B cell (primary cell): ENCODE data around the gene NTN4. TPM values are rescaled to one million over a fixed set of nuclear protein-coding genes. Genes with fewer than 3 reads are reported as not detected.

Experiments
- ATAC-seq: fragments of 200-7000 bp; cut with Tn5 transposase; one replicate; pipeline ENCODE4 v1.10.0; 2021; ENCODE audit warnings: low read depth, mild to moderate bottlenecking, moderate number of reproducible peaks, moderate library complexity
- CTCF ChIA-PET: fragments of 350-600 bp; sonication (Branson Sonifier 250); formaldehyde crosslinking; loops from one replicate; lab custom pipeline; 2021; ENCODE audit warnings: antibody characterized with exemption, inconsistent platforms; lab: Charles Lee
- POLR2A ChIA-PET: fragments of 350-600 bp; sonication (Branson Sonifier 250); formaldehyde crosslinking; loops from one replicate; lab custom pipeline; 2021; ENCODE audit warnings: antibody characterized with exemption; lab: Charles Lee
- DNase-seq: peaks from one replicate; pipeline ENCODE4 v3.0.0; 2013
- H2AFZ ChIP-seq: 2 replicates; pipeline ENCODE4 v1.6.1; 2012; ENCODE audit warnings: mild to moderate bottlenecking, low read depth, low read length; ENCODE audit not compliant: insufficient read depth, poor library complexity, severe bottlenecking
- H3K27ac ChIP-seq, 2 donors: 1 replicate in 1 of 2; 2 replicates in 1 of 2; pipeline ENCODE4 v1.5.1; 2012 to 2013; ENCODE audit warnings: low read length in 2 of 2, mild to moderate bottlenecking in 2 of 2, moderate library complexity in 1 of 2
- H3K27me3 ChIP-seq, 4 experiments: fragments of 200-600 bp in 1 of 4; sonication (generic) in 1 of 4; replicated peaks in 1 of 4; 1 replicate in 2 of 4; 2 replicates in 2 of 4; pipeline versions ENCODE4 v1.6.1 to v1.7.0; 2013 to 2016; ENCODE audit warnings: low read length in 3 of 4, mild to moderate bottlenecking in 2 of 4, mixed read lengths in 1 of 4, moderate library complexity in 1 of 4; ENCODE audit not compliant: insufficient read depth in 4 of 4, control insufficient read depth in 3 of 4; ENCODE audit errors: control extremely low read depth in 1 of 4
- H3K36me3 ChIP-seq, 2 experiments: replicated peaks in 1 of 2; 1 replicate in 1 of 2; 2 replicates in 1 of 2; pipeline versions ENCODE4 v1.6.1 to v1.7.1; 2013; ENCODE audit warnings: low read length in 1 of 2; ENCODE audit not compliant: insufficient read depth in 2 of 2, control insufficient read depth in 1 of 2; ENCODE audit errors: control extremely low read depth in 1 of 2, extremely low read depth in 1 of 2
- H3K4me1 ChIP-seq, 2 donors: fragments of 200-600 bp in 1 of 2; sonication (generic) in 1 of 2; 1 replicate in 1 of 2; 2 replicates in 1 of 2; pipeline versions ENCODE4 v1.5.1 to v1.6.1; 2013 to 2017; ENCODE audit warnings: low read length in 2 of 2; ENCODE audit not compliant: control insufficient read depth in 2 of 2, insufficient read depth in 2 of 2
- H3K4me2 ChIP-seq: replicated peaks from 2 replicates; pipeline ENCODE3; 2012; ENCODE audit warnings: mild to moderate bottlenecking, low read depth, low read length; ENCODE audit not compliant: poor library complexity, severe bottlenecking
- H3K4me3 ChIP-seq, 5 experiments: fragments of 200-600 bp in 1 of 5; sonication (generic) in 1 of 5; 1 replicate in 3 of 5; 2 replicates in 2 of 5; pipeline versions ENCODE4 v1.5.1 to v1.7.0; 2011 to 2016; ENCODE audit warnings: low read length in 4 of 5, mild to moderate bottlenecking in 4 of 5, low read depth in 2 of 5, control low read depth in 1 of 5, moderate library complexity in 1 of 5; ENCODE audit not compliant: insufficient read depth in 1 of 5; ENCODE audit errors: control extremely low read depth in 1 of 5, extremely low read depth in 1 of 5
- H3K79me2 ChIP-seq: fragments of 200-600 bp; sonication (generic); one replicate; pipeline ENCODE4 v1.6.0; 2016; ENCODE audit warnings: low read length; ENCODE audit not compliant: control insufficient read depth, insufficient read depth
- H3K9ac ChIP-seq: fragments of 200-600 bp; sonication (generic); 2 replicates; pipeline ENCODE4 v1.6.1; 2017; ENCODE audit warnings: mild to moderate bottlenecking, low read length, moderate library complexity
- H3K9me3 ChIP-seq, 3 donors: one replicate each; pipeline versions ENCODE4 v1.6.1 to v1.7.1; 2013; ENCODE audit warnings: low read length in 2 of 3; ENCODE audit not compliant: control insufficient read depth in 2 of 3, insufficient read depth in 1 of 3; ENCODE audit errors: control extremely low read depth in 1 of 3
- H4K20me1 ChIP-seq: 2 replicates; pipeline ENCODE4 v1.6.0; 2012; ENCODE audit warnings: mild to moderate bottlenecking, low read length; ENCODE audit not compliant: insufficient read depth, control insufficient read depth, poor library complexity, severe bottlenecking
- H3K27ac Mint-ChIP-seq: one replicate; pipeline ENCODE4 v1.8.0; 2021; ENCODE audit warnings: mixed read lengths
- H3K27me3 Mint-ChIP-seq: one replicate; pipeline ENCODE4 v1.8.0; 2021; ENCODE audit warnings: mixed read lengths
- H3K4me1 Mint-ChIP-seq: one replicate; pipeline ENCODE4 v1.8.0; 2021; ENCODE audit warnings: mixed read lengths
- H3K4me3 Mint-ChIP-seq: one replicate; pipeline ENCODE4 v1.8.0; 2021; ENCODE audit warnings: mixed read lengths
- H3K9me3 Mint-ChIP-seq: one replicate; pipeline ENCODE4 v1.8.0; 2022; ENCODE audit warnings: mixed read lengths; ENCODE audit not compliant: insufficient read depth
- EZH2 ChIP-seq: IDR thresholded peaks from 2 replicates; pipeline ENCODE4 v1.6.1; 2012; ENCODE audit warnings: borderline replicate concordance, low read depth, mild to moderate bottlenecking, moderate library complexity, low read length; ENCODE audit not compliant: insufficient read depth, poor library complexity, severe bottlenecking
- WGBS: methylation state at CpG from one replicate; pipeline ENCODE4 v1.1.5; 2013; ENCODE audit warnings: missing lambda C conversion rate; ENCODE audit not compliant: insufficient coverage; 5-methylcytosine and 5-hydroxymethylcytosine counted together
- intact Hi-C: fragments of 100-400 bp; cut with micrococcal nuclease; formaldehyde crosslinking; loops from one replicate; pipeline ENCODE4 v1.10.0; 2022
- polyA plus RNA-seq: library from polyadenylated mRNA; depleted of rRNA; stranded (reverse); fragments of >200 nt; gene quantifications from 2 replicates; pipeline ENCODE4 v1.2.3, GENCODE V29; 2012
- total RNA-seq, 2 donors: library from RNA; stranded (reverse); fragments of 120-200 nt in 1 of 2; gene quantifications; 1 replicate in 1 of 2; 2 replicates in 1 of 2; pipeline versions ENCODE4 v1.2.3 to v1.2.4, GENCODE V29; 2013 to 2022
- TF ChIP-seq, protein P1 (sequence below): fragments of 200-600 bp; IDR thresholded peaks from one replicate; pipeline ENCODE4 v1.8.0; 2022; ENCODE audit warnings: antibody characterized with exemption, mild to moderate bottlenecking

Gene NTN4
- total and polyA plus RNA-seq, 2 donors (not counting 1 experiment from before 2014, with no cell fraction given), result not detected

DNA sequence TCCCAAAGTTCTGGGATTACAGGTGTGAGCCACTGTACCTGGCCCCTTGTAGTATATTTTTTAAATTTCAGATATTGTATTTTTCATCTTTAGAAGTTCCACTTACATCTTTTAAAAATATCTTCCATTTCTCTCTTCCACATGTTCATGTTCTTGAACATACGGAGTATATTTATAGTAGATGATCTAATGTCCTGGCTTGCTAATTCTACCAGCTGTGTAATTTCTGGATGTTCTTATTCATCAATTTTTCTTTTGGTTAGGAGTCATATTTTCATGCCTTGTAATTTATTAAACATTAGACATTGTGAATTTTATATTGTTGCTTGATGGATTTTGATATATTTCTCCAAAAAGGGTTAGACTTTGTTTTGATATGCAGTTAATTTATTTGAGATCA, 30.8 kb downstream of the NTN4 start:
- Mint-ChIP-seq H3K4me3 (no peak overlapping the region), H3K4me1 (peaks cover 5% of the 10 kb centered on the region), H3K27me3 (peaks cover 11% of the 10 kb centered on the region), H3K9me3 (peaks cover 2% of the 10 kb centered on the region), H3K27ac (no peak overlapping the region)
- Histone ChIP-seq H3K4me1 (no peaks in the 10 kb centered on the region), H3K79me2 (no peaks in the 10 kb centered on the region), H4K20me1 (no peaks in the 10 kb centered on the region), H2AFZ (no peak overlapping the region), H3K27me3 (no peaks in the 10 kb centered on the region), H3K4me3 (no peak overlapping the region), H3K36me3 (no peaks in the 10 kb centered on the region), H3K9ac (no peak overlapping the region), H3K9me3 (peaks cover 0 to 1% (median 1%) of the 10 kb centered on the region in 3 donors), H3K4me2 (no peak overlapping the region), H3K27ac (no peak overlapping the region)
- TF ChIP-seq, protein P1, sequence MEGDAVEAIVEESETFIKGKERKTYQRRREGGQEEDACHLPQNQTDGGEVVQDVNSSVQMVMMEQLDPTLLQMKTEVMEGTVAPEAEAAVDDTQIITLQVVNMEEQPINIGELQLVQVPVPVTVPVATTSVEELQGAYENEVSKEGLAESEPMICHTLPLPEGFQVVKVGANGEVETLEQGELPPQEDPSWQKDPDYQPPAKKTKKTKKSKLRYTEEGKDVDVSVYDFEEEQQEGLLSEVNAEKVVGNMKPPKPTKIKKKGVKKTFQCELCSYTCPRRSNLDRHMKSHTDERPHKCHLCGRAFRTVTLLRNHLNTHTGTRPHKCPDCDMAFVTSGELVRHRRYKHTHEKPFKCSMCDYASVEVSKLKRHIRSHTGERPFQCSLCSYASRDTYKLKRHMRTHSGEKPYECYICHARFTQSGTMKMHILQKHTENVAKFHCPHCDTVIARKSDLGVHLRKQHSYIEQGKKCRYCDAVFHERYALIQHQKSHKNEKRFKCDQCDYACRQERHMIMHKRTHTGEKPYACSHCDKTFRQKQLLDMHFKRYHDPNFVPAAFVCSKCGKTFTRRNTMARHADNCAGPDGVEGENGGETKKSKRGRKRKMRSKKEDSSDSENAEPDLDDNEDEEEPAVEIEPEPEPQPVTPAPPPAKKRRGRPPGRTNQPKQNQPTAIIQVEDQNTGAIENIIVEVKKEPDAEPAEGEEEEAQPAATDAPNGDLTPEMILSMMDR, result no peak
- no peak for TF ChIP-seq EZH2
- no CpG with 5 or more reads among the region's 1 CpG for WGBS
- ChIA-PET POLR2A (no interaction called here), CTCF (no interaction called here)
- ATAC-seq (no peak), DNase-seq (no peak)
- intact Hi-C loops, result no loop called here

DNA sequence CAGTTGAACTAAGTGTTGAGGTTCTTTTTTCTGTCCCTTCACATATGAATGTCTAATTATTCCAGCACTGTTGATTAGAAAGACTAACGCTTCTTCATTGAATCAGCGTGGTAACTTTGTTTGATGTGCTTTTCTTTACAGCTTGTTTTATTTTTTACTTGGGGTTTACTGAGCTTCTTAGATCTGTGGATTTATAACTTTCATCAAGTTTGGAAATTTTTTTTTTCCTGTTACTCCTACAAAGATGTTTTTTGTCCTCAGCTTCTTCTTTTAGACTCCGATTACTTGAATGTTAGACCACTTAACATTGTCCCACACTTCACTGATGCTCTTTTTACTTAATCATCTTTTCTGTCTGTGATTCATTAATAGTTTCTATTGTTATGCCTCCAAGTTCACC, 31.5 kb downstream of the NTN4 start:
- Mint-ChIP-seq H3K27ac (no peak overlapping the region), H3K27me3 (peaks cover 9% of the 10 kb centered on the region), H3K4me1 (peaks cover 5% of the 10 kb centered on the region), H3K4me3 (no peak overlapping the region), H3K9me3 (peaks cover 2% of the 10 kb centered on the region)
- Histone ChIP-seq H4K20me1 (no peaks in the 10 kb centered on the region), H3K79me2 (no peaks in the 10 kb centered on the region), H3K4me1 (no peaks in the 10 kb centered on the region), H3K9me3 (peaks cover 0 to 1% (median 1%) of the 10 kb centered on the region in 3 donors), H3K9ac (no peak overlapping the region), H2AFZ (no peak overlapping the region), H3K4me2 (no peak overlapping the region), H3K27ac (no peak overlapping the region), H3K36me3 (no peaks in the 10 kb centered on the region), H3K4me3 (no peak overlapping the region), H3K27me3 (no peaks in the 10 kb centered on the region)
- TF ChIP-seq, protein P1, result no peak
- TF ChIP-seq EZH2, result no peak
- ChIA-PET POLR2A (no interaction called here), CTCF (no interaction called here)
- DNase-seq (no peak), ATAC-seq (no peak)
- intact Hi-C loops, result no loop called here
- WGBS, result no CpG with 5 or more reads among the region's 3 CpGs
